H9 (cell line): ENCODE data around the gene SMIM28. TPM values are rescaled to one million over a fixed set of nuclear protein-coding genes. Genes with fewer than 3 reads are reported as not detected.

Source experiments
- DNase-seq: peaks from one replicate; pipeline ENCODE4 v3.0.0-alpha.2; 2017
- H2AFZ ChIP-seq: one replicate; pipeline ENCODE4 v1.6.1; 2013; ENCODE audit warnings: mild to moderate bottlenecking, low read length, control low read depth, moderate library complexity
- H2AK5ac ChIP-seq: 2 replicates; pipeline ENCODE4 v1.6.1; 2013; ENCODE audit warnings: low read length, control low read depth, mixed read lengths; ENCODE audit not compliant: insufficient read length
- H2BK120ac ChIP-seq: one replicate; pipeline ENCODE4 v1.6.1; 2013; ENCODE audit warnings: low read depth, mild to moderate bottlenecking, low read length, control low read depth, inconsistent platforms; ENCODE audit not compliant: poor library complexity, severe bottlenecking
- H2BK12ac ChIP-seq: 2 replicates; pipeline ENCODE4 v1.6.1; 2013; ENCODE audit warnings: low read length, control low read depth, mixed read lengths, low read depth; ENCODE audit not compliant: insufficient read length
- H2BK15ac ChIP-seq: 2 replicates; pipeline ENCODE4 v1.6.1; 2013; ENCODE audit warnings: low read depth, low read length, control low read depth
- H2BK20ac ChIP-seq: one replicate; pipeline ENCODE4 v1.6.1; 2013; ENCODE audit warnings: low read depth, mild to moderate bottlenecking, low read length, control low read depth, inconsistent platforms; ENCODE audit not compliant: poor library complexity, severe bottlenecking
- H2BK5ac ChIP-seq: 2 replicates; pipeline ENCODE4 v1.6.1; 2013; ENCODE audit warnings: low read length, control low read depth, mixed read lengths; ENCODE audit not compliant: insufficient read length
- H3K14ac ChIP-seq: 2 replicates; pipeline ENCODE4 v1.6.1; 2013; ENCODE audit warnings: low read length, control low read depth; ENCODE audit not compliant: insufficient read depth
- H3K18ac ChIP-seq: 2 replicates; pipeline ENCODE4 v1.6.1; 2013; ENCODE audit warnings: low read depth, mild to moderate bottlenecking, mixed read lengths, low read length, control low read depth; ENCODE audit not compliant: insufficient read length
- H3K23ac ChIP-seq: 2 replicates; pipeline ENCODE4 v1.6.1; 2013; ENCODE audit warnings: low read length, control low read depth, mixed read lengths, low read depth; ENCODE audit not compliant: insufficient read length
- H3K23me2 ChIP-seq: 2 replicates; pipeline ENCODE4 v1.6.1; 2013; ENCODE audit warnings: low read depth, mild to moderate bottlenecking, mixed read lengths, low read length, control low read depth; ENCODE audit not compliant: insufficient read length, poor library complexity, severe bottlenecking
- H3K27ac ChIP-seq: 2 replicates; pipeline ENCODE4 v1.5.1; 2013; ENCODE audit warnings: low read length, control low read depth, mixed read lengths, low read depth; ENCODE audit not compliant: insufficient read length
- H3K27me3 ChIP-seq: 2 replicates; pipeline ENCODE4 v1.6.1; 2013; ENCODE audit warnings: low read length, control low read depth, inconsistent platforms; ENCODE audit not compliant: insufficient read depth
- H3K4ac ChIP-seq: 2 replicates; pipeline ENCODE4 v1.6.1; 2013; ENCODE audit warnings: low read depth, mild to moderate bottlenecking, control low read depth, inconsistent platforms, low read length, moderate library complexity
- H3K4me1 ChIP-seq: 2 replicates; pipeline ENCODE4 v1.6.1; 2013; ENCODE audit warnings: low read length, control low read depth, inconsistent platforms; ENCODE audit not compliant: insufficient read depth
- H3K4me2 ChIP-seq: 2 replicates; pipeline ENCODE4 v1.6.1; 2013; ENCODE audit warnings: low read length, control low read depth, mixed read lengths; ENCODE audit not compliant: insufficient read length, insufficient read depth
- H3K56ac ChIP-seq: 2 replicates; pipeline ENCODE4 v1.6.1; 2013; ENCODE audit warnings: low read depth, mild to moderate bottlenecking, mixed read lengths, low read length, control low read depth; ENCODE audit not compliant: insufficient read length
- H3K79me1 ChIP-seq: 2 replicates; pipeline ENCODE4 v1.6.1; 2013; ENCODE audit warnings: low read depth, mild to moderate bottlenecking, moderate library complexity, low read length, control low read depth, inconsistent platforms; ENCODE audit not compliant: insufficient read depth, poor library complexity, severe bottlenecking
- H3K79me2 ChIP-seq: 2 replicates; pipeline ENCODE4 v1.6.1; 2013; ENCODE audit warnings: low read length, control low read depth, inconsistent platforms; ENCODE audit not compliant: insufficient read depth
- H3K9ac ChIP-seq: 2 replicates; pipeline ENCODE4 v1.6.1; 2013; ENCODE audit warnings: low read length, control low read depth, mixed read lengths; ENCODE audit not compliant: insufficient read length; ENCODE audit errors: extremely low read depth
- H3K9me3 ChIP-seq: one replicate; pipeline ENCODE4 v1.6.1; 2013; ENCODE audit warnings: low read depth, low read length, inconsistent platforms; ENCODE audit not compliant: control insufficient read depth
- H3T11ph ChIP-seq: one replicate; pipeline ENCODE4 v1.6.1; 2013; ENCODE audit warnings: mild to moderate bottlenecking, low read length, control low read depth, inconsistent platforms
- H4K20me1 ChIP-seq: one replicate; pipeline ENCODE4 v1.6.1; 2013; ENCODE audit not compliant: control insufficient read depth, insufficient read length, insufficient read depth
- H4K5ac ChIP-seq: 2 replicates; pipeline ENCODE4 v1.6.1; 2013; ENCODE audit warnings: low read depth, mild to moderate bottlenecking, mixed read lengths, low read length, control low read depth; ENCODE audit not compliant: insufficient read length
- H4K8ac ChIP-seq: replicated peaks from 2 replicates; pipeline ENCODE4 v1.6.1; 2013; ENCODE audit warnings: low read length, control low read depth, mixed read lengths, low read depth; ENCODE audit not compliant: insufficient read length
- H4K91ac ChIP-seq: 2 replicates; pipeline ENCODE4 v1.6.1; 2013; ENCODE audit warnings: low read depth, mild to moderate bottlenecking, moderate library complexity, mixed read lengths, low read length, control low read depth; ENCODE audit not compliant: insufficient read length
- H3K27ac Mint-ChIP-seq, 3 experiments: 2 replicates in 2 of 3; 3 replicates in 1 of 3; pipeline ENCODE4 v1.8.0; 2020 to 2021; ENCODE audit warnings: mixed read lengths in 3 of 3, mild to moderate bottlenecking in 1 of 3, moderate library complexity in 1 of 3
- H3K27me3 Mint-ChIP-seq: 2 replicates; pipeline ENCODE4 v1.8.0; 2021; ENCODE audit warnings: low read depth, mild to moderate bottlenecking, moderate library complexity, mixed read lengths
- H3K36me3 Mint-ChIP-seq, 3 experiments: 2 replicates in 2 of 3; 3 replicates in 1 of 3; pipeline ENCODE4 v1.8.0; 2020 to 2021; ENCODE audit warnings: low read depth in 3 of 3, mixed read lengths in 3 of 3; ENCODE audit not compliant: insufficient read depth in 1 of 3
- H3K4me1 Mint-ChIP-seq, 2 experiments: 2 replicates each; pipeline ENCODE4 v1.8.0; 2020; ENCODE audit warnings: mixed read lengths in 2 of 2
- H3K4me3 Mint-ChIP-seq, 2 experiments: 2 replicates in 1 of 2; 3 replicates in 1 of 2; pipeline ENCODE4 v1.8.0; 2020 to 2021; ENCODE audit warnings: mild to moderate bottlenecking in 2 of 2, mixed read lengths in 2 of 2, moderate library complexity in 1 of 2
- H3K9me3 Mint-ChIP-seq, 2 experiments: 2 replicates in 1 of 2; 3 replicates in 1 of 2; pipeline ENCODE4 v1.8.0; 2020; ENCODE audit warnings: mild to moderate bottlenecking in 2 of 2, mixed read lengths in 2 of 2, moderate library complexity in 1 of 2
- WGBS: extraction: QIAGEN DNeasy Blood & Tissue Kit; methylation state at CpG from one replicate; pipeline ENCODE4 v1.1.7; 2013; ENCODE audit warnings: missing lambda C conversion rate, low lambda C conversion rate, mixed read lengths; ENCODE audit not compliant: insufficient read length; ENCODE audit errors: extremely low coverage; 5-methylcytosine and 5-hydroxymethylcytosine counted together
- total RNA-seq: library from RNA; stranded (reverse); gene quantifications from 2 replicates; pipeline ENCODE4 v1.2.1, GENCODE V29; 2021
- TF ChIP-seq, protein P1 (sequence below): fragments of 200-600 bp; sonication (generic); conservative IDR thresholded peaks from 3 replicates; pipeline ENCODE4 v1.8.0; 2021; ENCODE audit warnings: antibody characterized with exemption, mild to moderate bottlenecking

SMIM28 gene
- total RNA-seq, 1 experiment from 2014 or later, result not detected

DNA sequence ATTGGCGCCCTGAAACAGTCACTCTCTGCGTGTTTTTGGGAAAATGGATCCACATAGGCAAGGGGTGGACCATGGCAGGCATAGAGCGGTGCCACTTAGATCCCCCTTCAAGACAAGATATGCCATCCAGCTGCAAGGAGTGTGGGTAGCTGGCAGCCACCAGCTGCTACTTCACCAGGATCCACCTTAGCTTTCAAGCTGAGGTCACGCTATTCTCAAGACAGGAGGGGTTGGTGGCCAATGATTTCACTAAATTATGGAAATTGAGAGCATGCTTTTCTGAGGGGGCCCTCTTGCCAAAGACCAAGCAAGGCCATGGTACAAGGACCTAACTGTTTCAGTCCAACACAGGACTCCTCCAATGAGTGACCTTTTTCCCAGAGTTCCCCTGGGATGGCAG lies 42.7 kb downstream of the SMIM28 start:
- H3K79me2 ChIP-seq, result no peaks in the 10 kb centered on the region
- H3K79me1 ChIP-seq, result no peaks in the 10 kb centered on the region
- peaks cover 19 to 47% (median 34%) of the 10 kb centered on the region in 3 experiments for H3K36me3 Mint-ChIP-seq
- H3K9me3 ChIP-seq, result no peaks in the 10 kb centered on the region
- H3K27me3 ChIP-seq, result no peaks in the 10 kb centered on the region
- no peaks in the 10 kb centered on the region for H3K23me2 ChIP-seq
- no peak overlapping the region for H3T11ph ChIP-seq
- H3K9ac ChIP-seq, result no peak overlapping the region
- no peak overlapping the region for H3K14ac ChIP-seq
- WGBS, result no CpG with 5 or more reads among the region's 4 CpGs
- H2AFZ ChIP-seq, result no peak overlapping the region
- H4K5ac ChIP-seq, result no peak overlapping the region
- H4K20me1 ChIP-seq, result no peaks in the 10 kb centered on the region
- H3K9me3 Mint-ChIP-seq, result no peaks in the 10 kb centered on the region; a peak in 1 of 5 replicates
- no peak overlapping the region for H3K56ac ChIP-seq
- H2BK5ac ChIP-seq, result no peak overlapping the region
- no peaks in the 10 kb centered on the region for H3K4me1 ChIP-seq
- H3K23ac ChIP-seq, result no peak overlapping the region
- H2BK15ac ChIP-seq, result no peak overlapping the region
- H2AK5ac ChIP-seq, result no peak overlapping the region
- H2BK120ac ChIP-seq, result no peak overlapping the region
- H4K8ac ChIP-seq, result no peak overlapping the region
- no peak overlapping the region for H2BK20ac ChIP-seq
- no peak overlapping the region for H3K4ac ChIP-seq
- H3K4me3 Mint-ChIP-seq, result no peak overlapping the region
- no peak overlapping the region for H3K18ac ChIP-seq
- H3K27ac ChIP-seq, result no peak overlapping the region
- no peaks in the 10 kb centered on the region for H3K27me3 Mint-ChIP-seq
- no peak overlapping the region for H3K27ac Mint-ChIP-seq
- no peaks in the 10 kb centered on the region; a peak in 1 of 4 replicates for H3K4me1 Mint-ChIP-seq
- H2BK12ac ChIP-seq, result no peak overlapping the region
- no peak overlapping the region for H4K91ac ChIP-seq
- TF ChIP-seq, protein P1, sequence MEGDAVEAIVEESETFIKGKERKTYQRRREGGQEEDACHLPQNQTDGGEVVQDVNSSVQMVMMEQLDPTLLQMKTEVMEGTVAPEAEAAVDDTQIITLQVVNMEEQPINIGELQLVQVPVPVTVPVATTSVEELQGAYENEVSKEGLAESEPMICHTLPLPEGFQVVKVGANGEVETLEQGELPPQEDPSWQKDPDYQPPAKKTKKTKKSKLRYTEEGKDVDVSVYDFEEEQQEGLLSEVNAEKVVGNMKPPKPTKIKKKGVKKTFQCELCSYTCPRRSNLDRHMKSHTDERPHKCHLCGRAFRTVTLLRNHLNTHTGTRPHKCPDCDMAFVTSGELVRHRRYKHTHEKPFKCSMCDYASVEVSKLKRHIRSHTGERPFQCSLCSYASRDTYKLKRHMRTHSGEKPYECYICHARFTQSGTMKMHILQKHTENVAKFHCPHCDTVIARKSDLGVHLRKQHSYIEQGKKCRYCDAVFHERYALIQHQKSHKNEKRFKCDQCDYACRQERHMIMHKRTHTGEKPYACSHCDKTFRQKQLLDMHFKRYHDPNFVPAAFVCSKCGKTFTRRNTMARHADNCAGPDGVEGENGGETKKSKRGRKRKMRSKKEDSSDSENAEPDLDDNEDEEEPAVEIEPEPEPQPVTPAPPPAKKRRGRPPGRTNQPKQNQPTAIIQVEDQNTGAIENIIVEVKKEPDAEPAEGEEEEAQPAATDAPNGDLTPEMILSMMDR, result no peak
- DNase-seq, result no peak
- no peak overlapping the region for H3K4me2 ChIP-seq
